HUDEP-2 (cell line): ENCODE measurements around the gene GRIN2A.

Experiments used
- DNase-seq, 76 experiments: peaks; one replicate each; lab custom pipeline; 2025; ENCODE audit not compliant: unreplicated experiment in 76 of 76; lab: John Stamatoyannopoulos, UW

Gene GRIN2A

GRCh38 chr16:10040136-10041080, 141.8 kb downstream of the GRIN2A start:
- DNase-seq, result no peak

GRCh38 chr16:10039220-10040096, 142.8 kb downstream of the GRIN2A start:
- DNase-seq, result no peak

GRCh38 chr16:10037751-10038150, 144.5 kb downstream of the GRIN2A start:
- no peak for DNase-seq

GRCh38 chr16:10036956-10037355, 145.3 kb downstream of the GRIN2A start:
- DNase-seq, result no peak

GRCh38 chr16:10033556-10033955, 148.7 kb downstream of the GRIN2A start:
- no peak for DNase-seq

- DNase-seq, result no peak
Measured at GRCh38 chr16:10031955-10032354, 150.3 kb downstream of the GRIN2A start.

- no peak for DNase-seq
Measured at GRCh38 chr16:10031473-10031872, 150.8 kb downstream of the GRIN2A start.

- DNase-seq, result no peak
Measured at GRCh38 chr16:10028644-10029043, 153.6 kb downstream of the GRIN2A start.

GRCh38 chr16:10027553-10027952, 154.7 kb downstream of the GRIN2A start:
- no peak for DNase-seq

GRCh38 chr16:10026593-10026992, 155.6 kb downstream of the GRIN2A start:
- DNase-seq, result no peak

- no peak for DNase-seq
Measured at GRCh38 chr16:10022098-10022497, 160.1 kb downstream of the GRIN2A start.

- DNase-seq, result no peak
Measured at GRCh38 chr16:10020866-10021265, 161.4 kb downstream of the GRIN2A start.

GRCh38 chr16:10016752-10017151, 165.5 kb downstream of the GRIN2A start:
- DNase-seq, result no peak

- DNase-seq, result no peak
Measured at GRCh38 chr16:10015397-10015796, 166.8 kb downstream of the GRIN2A start.

GRCh38 chr16:10013774-10014173, 168.5 kb downstream of the GRIN2A start:
- no peak for DNase-seq

GRCh38 chr16:10013364-10013763, 168.9 kb downstream of the GRIN2A start:
- DNase-seq, result no peak

- DNase-seq, result no peak
Measured at GRCh38 chr16:10009684-10010083, 172.5 kb downstream of the GRIN2A start.

GRCh38 chr16:10003486-10003885, 178.7 kb downstream of the GRIN2A start:
- DNase-seq, result no peak

- no peak for DNase-seq
Measured at GRCh38 chr16:10001258-10001775, 180.9 kb downstream of the GRIN2A start.

- no peak for DNase-seq
Measured at GRCh38 chr16:9996221-9996620, 186.0 kb downstream of the GRIN2A start.

- DNase-seq, result no peak
Measured at GRCh38 chr16:9992441-9992840, 189.8 kb downstream of the GRIN2A start.
